Measurements from ENCODE around the gene ZMYM1.
"Not testable (repeated sequence)": the region's sequence is repeated elsewhere in the genome, so short reads cannot be mapped to it uniquely, and the experiment has no call there.

Gene ZMYM1

GRCh38 chr1:35076426-35076825 lies 2.8 kb upstream of the ZMYM1 start:
- DNase-seq (ENCODE audit: low read depth in 2 of 2) = not testable (repeated sequence)

DNA sequence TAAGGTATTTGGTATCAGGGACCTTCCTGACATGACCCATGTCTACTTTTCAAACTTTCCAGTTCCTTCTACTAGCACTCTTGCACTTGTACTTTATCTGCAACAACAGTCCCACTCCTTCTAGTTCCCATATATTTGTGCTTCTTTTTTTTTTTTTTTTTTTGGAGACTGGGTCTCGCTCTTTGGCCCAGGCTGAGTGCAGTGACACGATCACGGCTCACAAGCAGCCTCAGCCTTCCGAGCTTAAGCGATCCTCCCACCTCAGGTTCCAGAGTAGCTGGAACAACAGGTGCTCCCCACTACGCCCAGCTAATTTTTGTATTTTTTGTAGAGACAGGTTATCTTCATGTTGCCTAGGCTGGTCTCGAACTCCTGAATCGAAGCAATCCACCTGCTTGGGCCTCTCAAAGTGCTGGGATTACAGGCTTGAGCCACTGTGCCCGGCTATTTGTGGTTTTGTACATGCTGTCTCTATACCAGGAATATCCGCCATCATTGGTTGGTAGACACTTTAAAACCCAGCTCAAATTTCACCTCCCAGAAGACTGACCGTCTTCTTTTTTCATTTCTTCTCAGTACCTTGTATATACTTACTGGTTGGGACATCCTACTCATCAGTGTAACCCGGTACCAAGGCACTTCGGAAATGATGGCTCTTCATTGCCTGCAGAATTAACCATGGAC lies 1.1 kb downstream of the ZMYM1 start:
- no peak for DNase-seq (ENCODE audit: low read depth in 2 of 2)

- no peak for DNase-seq (ENCODE audit: low read depth in 2 of 2)
Measured at GRCh38 chr1:35085421-35085820, 6.2 kb downstream of the ZMYM1 start.

- DNase-seq (ENCODE audit: low read depth in 2 of 2) = no peak
Measured at GRCh38 chr1:35097224-35097623, 18.0 kb downstream of the ZMYM1 start.

DNA sequence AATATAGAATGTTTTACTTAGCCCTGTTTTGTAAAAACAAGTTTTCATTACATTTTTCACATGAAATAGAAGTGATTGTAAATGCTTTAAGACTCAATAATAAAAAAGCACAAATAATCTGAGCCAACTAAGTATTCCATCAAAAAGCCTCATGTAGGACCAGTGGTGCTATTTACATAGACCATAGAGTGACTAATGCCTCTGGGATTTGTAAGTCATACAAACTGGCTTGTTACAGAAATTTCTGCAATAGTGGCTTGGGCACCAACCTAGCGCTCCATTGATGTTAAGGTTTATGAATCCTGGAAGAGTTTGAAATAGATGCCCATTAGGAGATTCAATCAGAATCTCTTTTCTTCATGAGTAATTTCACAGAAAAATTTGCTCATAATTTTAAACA lies 31.9 kb downstream of the ZMYM1 start:
- no peak for DNase-seq (ENCODE audit: low read depth in 2 of 2)

- DNase-seq (ENCODE audit: low read depth in 2 of 2) = no peak
Measured at GRCh38 chr1:35112668-35113067, 33.5 kb downstream of the ZMYM1 start.

GRCh38 chr1:35115459-35116383 lies 36.5 kb downstream of the ZMYM1 start:
- DNase-seq (ENCODE audit: low read depth in 2 of 2) = no peak

DNA sequence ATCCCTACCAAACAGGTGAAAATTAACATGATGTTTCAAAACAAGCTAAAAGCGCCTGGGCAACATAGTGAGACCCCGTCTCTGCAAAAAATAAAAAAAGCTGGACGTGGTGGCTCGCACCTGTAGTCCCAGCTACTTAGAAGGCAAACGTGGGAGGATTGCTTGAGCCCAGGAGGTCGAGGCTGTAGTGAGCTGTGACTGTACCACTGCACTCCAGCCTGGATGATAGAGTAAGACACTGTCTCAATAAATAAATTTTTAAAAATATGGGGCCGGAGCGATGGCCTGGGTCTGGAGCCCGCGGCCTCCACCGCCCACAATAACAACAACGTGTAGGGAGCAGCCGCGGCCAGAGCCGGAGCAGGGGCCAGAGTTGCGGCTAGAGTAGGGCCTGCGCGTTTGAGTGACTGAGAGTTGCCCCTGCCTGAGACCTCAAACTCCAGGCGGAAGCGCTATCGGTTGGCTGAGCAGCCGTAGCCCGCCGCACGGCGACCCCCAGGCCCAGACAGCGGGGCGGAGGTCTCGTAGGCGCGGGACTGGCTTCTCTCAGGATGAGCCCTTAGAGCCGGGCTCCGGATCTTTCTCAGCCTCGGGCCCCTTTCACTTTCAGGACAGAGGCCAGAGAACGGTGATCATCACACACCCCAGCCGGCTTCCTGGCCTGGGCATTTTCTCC lies 41.4 kb downstream of the ZMYM1 start:
- no peak for DNase-seq (ENCODE audit: low read depth in 2 of 2)

DNA sequence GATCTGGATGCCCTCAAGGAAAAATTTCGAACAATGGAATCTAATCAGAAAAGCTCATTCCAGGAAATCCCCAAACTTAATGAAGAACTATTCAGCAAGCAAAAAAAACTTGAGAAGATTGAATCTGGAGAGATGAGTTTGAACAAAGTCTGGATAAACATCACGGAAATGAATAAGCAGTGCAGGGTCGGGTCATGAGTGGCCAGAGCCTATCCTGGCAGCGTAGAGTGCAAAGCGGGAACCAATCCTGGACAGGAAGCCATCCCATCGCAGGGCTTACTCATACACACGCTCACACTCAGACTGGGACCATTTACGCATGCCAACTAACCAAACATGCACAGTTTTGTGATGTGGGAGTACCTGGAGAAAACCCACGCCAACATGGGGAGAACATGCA lies 43.1 kb downstream of the ZMYM1 start:
- no peak for DNase-seq (ENCODE audit: low read depth in 2 of 2)

DNA sequence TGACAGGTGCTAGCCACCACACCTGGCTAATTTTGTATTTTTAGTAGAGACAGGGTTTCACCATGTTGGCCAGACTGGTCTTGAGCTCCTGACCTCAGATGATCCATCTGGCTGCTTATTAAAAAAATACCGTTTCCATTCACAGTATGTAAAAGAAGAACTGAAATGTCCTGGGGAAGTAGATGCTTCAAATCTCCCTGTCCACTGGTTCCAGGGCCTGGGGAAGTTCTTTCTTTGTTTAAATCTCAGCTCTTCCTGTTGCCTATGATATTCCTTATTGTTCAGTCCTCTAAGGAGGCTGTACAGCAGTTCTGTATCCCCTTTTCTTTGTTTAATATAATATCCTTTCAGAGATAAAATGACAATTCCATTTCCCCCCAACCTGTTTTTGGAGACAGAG lies 47.4 kb downstream of the ZMYM1 start:
- DNase-seq (ENCODE audit: low read depth in 2 of 2) = no peak

DNA sequence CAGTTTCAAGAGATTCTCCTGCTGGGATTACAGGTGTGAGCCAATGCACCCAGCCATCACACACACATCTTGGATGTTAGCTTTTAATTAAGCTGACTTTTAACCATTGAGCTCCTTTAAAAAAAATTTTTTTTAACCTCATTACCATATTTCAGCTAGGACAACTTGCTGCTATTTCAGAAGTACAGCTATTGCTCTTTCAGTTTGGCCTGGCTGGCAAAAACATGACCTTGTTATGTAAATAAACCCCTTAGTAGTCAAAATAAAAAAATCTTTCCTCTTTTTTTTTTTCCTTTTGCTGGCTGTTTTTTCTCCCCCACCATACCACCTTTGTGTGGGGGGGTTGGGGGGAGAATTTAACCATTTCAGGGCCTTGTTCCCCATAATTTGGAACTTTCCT lies 49.9 kb downstream of the ZMYM1 start:
- DNase-seq (ENCODE audit: low read depth in 2 of 2) = no peak

DNA sequence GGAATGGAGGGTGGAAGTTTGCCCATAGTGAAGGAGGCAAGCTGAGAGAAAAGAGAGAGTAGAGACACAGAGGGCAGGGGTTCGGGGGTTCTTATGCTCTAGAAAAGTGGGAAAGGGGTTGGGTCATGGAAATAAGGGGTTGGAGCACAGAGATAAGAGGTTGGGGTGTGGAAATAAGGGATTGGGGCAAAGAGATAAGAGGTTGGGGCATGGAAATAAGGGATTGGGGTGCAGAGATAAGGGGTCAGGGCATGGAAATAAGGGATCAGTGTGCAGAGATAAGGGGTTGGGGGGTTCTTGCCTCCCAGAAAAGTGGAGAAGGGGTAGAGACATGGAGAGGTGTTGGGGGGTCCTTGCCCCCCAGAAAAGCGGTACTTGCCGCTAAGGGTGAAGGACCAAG lies 57.6 kb downstream of the ZMYM1 start:
- DNase-seq (ENCODE audit: low read depth in 2 of 2) = no peak

DNA sequence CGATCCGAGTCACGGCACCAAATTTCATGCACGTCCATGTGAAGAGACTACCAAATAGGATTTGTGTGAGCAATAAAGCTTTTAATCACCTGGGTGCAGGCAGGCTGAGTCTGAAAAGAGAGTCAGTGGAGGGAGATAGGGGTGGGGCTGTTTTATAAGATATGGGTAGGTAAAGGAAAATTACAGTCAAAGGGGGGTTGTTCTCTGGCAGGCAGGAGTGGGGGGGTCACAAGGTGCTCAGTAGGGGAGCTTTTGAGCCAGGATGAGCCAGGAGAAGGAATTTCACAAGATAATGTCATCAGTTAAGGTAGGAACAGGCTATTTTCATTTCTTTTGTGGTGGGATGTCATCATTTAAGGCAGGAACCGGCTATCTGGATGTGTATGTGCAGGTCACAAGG lies 58.4 kb downstream of the ZMYM1 start:
- not testable (repeated sequence) for DNase-seq (ENCODE audit: low read depth in 2 of 2)

DNA sequence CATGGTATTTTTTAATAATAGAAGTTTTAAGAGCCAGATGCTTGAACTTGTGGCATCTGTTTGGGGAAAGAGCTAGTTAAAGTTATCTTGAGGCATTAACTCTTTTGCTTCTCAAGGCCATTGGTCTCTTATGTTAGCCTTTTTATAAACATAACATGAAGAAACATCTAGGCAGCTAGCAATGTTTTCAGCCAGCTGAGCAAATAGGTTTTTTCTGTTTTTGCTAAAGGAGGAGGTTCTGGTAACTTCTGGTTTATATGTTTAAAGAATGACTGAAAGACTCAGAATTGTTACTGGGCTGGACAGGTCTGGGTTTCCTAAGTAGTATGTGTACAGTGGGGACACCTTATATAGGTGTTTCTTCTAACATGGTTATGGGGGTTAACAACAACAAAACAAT lies 63.1 kb downstream of the ZMYM1 start:
- DNase-seq (ENCODE audit: low read depth in 2 of 2) = not testable (repeated sequence)

GRCh38 chr1:35142728-35143127 lies 63.5 kb downstream of the ZMYM1 start:
- DNase-seq (ENCODE audit: low read depth in 2 of 2) = not testable (repeated sequence)

GRCh38 chr1:35143737-35144508 lies 64.7 kb downstream of the ZMYM1 start:
- DNase-seq (ENCODE audit: low read depth in 2 of 2) = no peak

GRCh38 chr1:35145892-35146549 lies 66.8 kb downstream of the ZMYM1 start:
- DNase-seq (ENCODE audit: low read depth in 2 of 2) = not testable (repeated sequence)

GRCh38 chr1:35151220-35151619 lies 72.0 kb downstream of the ZMYM1 start:
- no peak for DNase-seq (ENCODE audit: low read depth in 2 of 2)

GRCh38 chr1:35164893-35165292 lies 85.7 kb downstream of the ZMYM1 start:
- no peak for DNase-seq (ENCODE audit: low read depth in 2 of 2)

Data from stimulated activated CD4-positive, alpha-beta T cell treated with anti-CD3 and anti-CD28 coated beads, Interleukin-15, amount 100 ng/mL, for 48 hours (primary cell).